IPS-20b (cell line): ENCODE data around the gene APOC1.
A peak's percentile ranks its signal among the peaks of the same experiment; 100 is the strongest.
"Not testable (repeated sequence)": the region's sequence is repeated elsewhere in the genome, so short reads cannot be mapped to it uniquely, and the experiment has no call there.

ENCODE experiments used
- H3K27ac ChIP-seq: one replicate; pipeline ENCODE4 v1.5.1; 2013; ENCODE audit warnings: low read length
- H3K27me3 ChIP-seq: 2 replicates; pipeline ENCODE4 v1.6.1; 2013; ENCODE audit warnings: mild to moderate bottlenecking, low read length, inconsistent platforms; ENCODE audit not compliant: insufficient read depth
- H3K36me3 ChIP-seq: 2 replicates; pipeline ENCODE4 v1.6.1; 2013; ENCODE audit warnings: low read depth, mild to moderate bottlenecking, inconsistent platforms, low read length, moderate library complexity; ENCODE audit not compliant: insufficient read depth
- H3K4me1 ChIP-seq: 2 replicates; pipeline ENCODE4 v1.6.1; 2013; ENCODE audit warnings: mild to moderate bottlenecking, control low read depth, inconsistent platforms, low read length, moderate library complexity; ENCODE audit not compliant: insufficient read depth
- H3K4me3 ChIP-seq: 2 replicates; pipeline ENCODE4 v1.5.1; 2013; ENCODE audit warnings: mild to moderate bottlenecking, low read length, inconsistent platforms
- H3K9ac ChIP-seq: 2 replicates; pipeline ENCODE4 v1.6.1; 2013; ENCODE audit warnings: low read depth, mild to moderate bottlenecking, inconsistent platforms, low read length, moderate library complexity
- H3K9me3 ChIP-seq: 2 replicates; pipeline ENCODE4 v1.6.1; 2013; ENCODE audit warnings: mild to moderate bottlenecking, low read depth, low read length, inconsistent platforms; ENCODE audit not compliant: insufficient read depth

The APOC1 gene

DNA sequence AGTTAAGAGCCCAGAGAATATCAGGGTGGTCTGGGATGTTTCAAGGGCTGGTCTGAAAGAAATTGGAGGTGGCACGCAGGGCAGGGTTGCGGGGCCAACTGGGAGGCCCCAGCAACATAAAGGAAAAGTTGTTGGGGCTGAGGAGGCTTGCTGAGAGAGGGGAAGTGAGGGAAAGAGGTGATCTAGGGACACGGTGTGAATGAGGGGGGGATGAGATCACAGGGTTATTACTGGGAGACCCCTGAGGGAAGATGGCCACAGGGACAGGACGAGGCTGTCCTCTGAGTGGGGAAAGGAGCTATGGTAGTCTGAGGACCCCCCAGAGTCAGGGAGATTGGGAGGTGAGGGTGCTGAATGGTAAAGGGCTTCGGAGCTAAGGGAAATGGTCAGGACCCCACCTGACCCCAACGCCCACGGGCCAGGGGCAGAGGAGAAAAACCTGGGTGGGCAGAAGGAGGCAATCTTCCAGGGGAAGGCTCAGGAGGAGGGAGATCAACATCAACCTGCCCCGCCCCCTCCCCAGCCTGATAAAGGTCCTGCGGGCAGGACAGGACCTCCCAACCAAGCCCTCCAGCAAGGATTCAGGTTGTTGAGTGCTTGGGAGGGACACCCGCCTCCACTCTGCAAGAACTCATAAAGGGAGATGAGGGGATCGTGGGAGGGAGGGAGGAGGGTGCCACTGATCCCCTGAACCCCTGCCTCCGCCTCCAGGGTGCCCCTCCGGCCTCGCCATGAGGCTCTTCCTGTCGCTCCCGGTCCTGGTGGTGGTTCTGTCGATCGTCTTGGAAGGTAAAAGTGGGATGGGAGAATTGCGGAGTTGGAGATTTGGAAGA is 12.1 kb downstream of the APOC1 start:
- peak overlapping the region; percentile 21; the same call in 1 of the 2 replicates for H3K4me3 ChIP-seq
- H3K27me3 ChIP-seq, H3K27ac ChIP-seq, H3K36me3 ChIP-seq, H3K4me1 ChIP-seq, H3K9me3 ChIP-seq, H3K9ac ChIP-seq: not testable (repeated sequence)

GRCh38 chr19:44927746-44928145 is 13.3 kb downstream of the APOC1 start:
- H3K27ac ChIP-seq: no peak overlapping the region
- no peaks in the 10 kb centered on the region for H3K9me3 ChIP-seq
- H3K27me3 ChIP-seq: peaks cover 7% of the 10 kb centered on the region; the same call in 1 of the 2 replicates
- no peak overlapping the region for H3K9ac ChIP-seq
- H3K4me1 ChIP-seq: no peaks in the 10 kb centered on the region
- no peaks in the 10 kb centered on the region for H3K36me3 ChIP-seq
- no peak overlapping the region for H3K4me3 ChIP-seq

- no peaks in the 10 kb centered on the region for H3K9me3 ChIP-seq
- no peak overlapping the region for H3K9ac ChIP-seq
- no peak overlapping the region for H3K4me3 ChIP-seq
- H3K4me1 ChIP-seq: no peaks in the 10 kb centered on the region
- H3K36me3 ChIP-seq: no peaks in the 10 kb centered on the region
- peaks cover 7% of the 10 kb centered on the region; the same call in 1 of the 2 replicates for H3K27me3 ChIP-seq
- H3K27ac ChIP-seq: no peak overlapping the region
These were observed 15.7 kb downstream of the APOC1 start for GRCh38 chr19:44930088-44930487.

DNA sequence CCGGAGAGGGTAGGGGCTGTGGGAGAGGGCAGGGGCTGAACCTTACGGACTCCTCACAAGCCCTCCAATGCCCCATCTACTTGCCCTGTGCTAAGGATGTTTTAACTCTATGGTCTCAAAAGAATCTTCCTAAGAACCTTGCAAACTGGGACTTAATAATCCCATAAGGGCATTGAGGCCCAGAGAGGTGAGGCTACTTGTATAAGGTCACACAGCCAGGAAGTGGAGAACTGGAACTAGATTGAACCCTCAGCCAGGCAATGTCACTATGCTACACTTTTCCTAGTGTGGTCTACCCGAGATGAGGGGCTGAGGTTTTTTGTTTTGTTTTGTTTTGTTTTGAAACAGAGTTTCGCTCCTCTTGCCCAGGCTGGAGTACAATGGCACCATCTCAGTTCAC is 17.1 kb downstream of the APOC1 start:
- Histone ChIP-seq H3K36me3 (no peaks in the 10 kb centered on the region), H3K27ac (no peak overlapping the region), H3K9ac (no peak overlapping the region), H3K9me3 (no peaks in the 10 kb centered on the region), H3K4me3 (no peak overlapping the region), H3K4me1 (no peaks in the 10 kb centered on the region), H3K27me3 (no peaks in the 10 kb centered on the region)

DNA sequence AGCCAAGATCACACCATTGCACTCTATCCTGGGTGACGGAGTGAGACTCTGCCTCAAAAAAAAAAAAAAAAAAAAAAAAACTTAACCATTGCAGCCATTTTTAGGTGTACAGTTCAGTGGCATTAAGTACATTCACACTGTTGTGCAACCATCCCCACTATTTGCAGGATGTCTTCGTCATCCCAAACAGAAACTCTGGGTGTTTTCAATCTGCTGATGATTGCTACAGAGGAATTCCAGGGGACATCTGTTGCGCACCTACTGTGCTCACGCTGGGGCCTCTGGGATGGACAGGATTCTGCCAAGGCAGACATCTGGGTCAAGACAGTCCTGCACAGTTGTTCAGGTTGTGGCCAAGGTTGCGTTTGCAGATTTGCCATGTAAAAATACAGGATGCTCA is 25.3 kb downstream of the APOC1 start:
- Histone ChIP-seq H3K4me3 (no peak overlapping the region), H3K27me3 (no peaks in the 10 kb centered on the region), H3K9me3 (no peaks in the 10 kb centered on the region), H3K36me3 (no peaks in the 10 kb centered on the region), H3K27ac (no peak overlapping the region), H3K9ac (no peak overlapping the region), H3K4me1 (no peaks in the 10 kb centered on the region)

- Histone ChIP-seq H3K4me1 (no peaks in the 10 kb centered on the region), H3K27ac (no peak within 1 kb of the TSS), H3K27me3 (no peaks in the 10 kb centered on the region), H3K36me3 (no peaks in the 10 kb centered on the region), H3K9ac (no peak within 1 kb of the TSS), H3K9me3 (no peaks in the 10 kb centered on the region), H3K4me3 (no peak within 1 kb of the TSS)
These were observed 27.7 kb downstream of the APOC1 start, which contains the start of gene APOC4 for GRCh38 chr19:44942067-44942571. APOC4 (plus strand) TSS chr19:44942237; CDS start chr19:44942278, 41 bp downstream.

- Histone ChIP-seq H3K9ac (no peak overlapping the region), H3K27me3 (no peaks in the 10 kb centered on the region), H3K9me3 (no peaks in the 10 kb centered on the region)
These were observed 29.4 kb downstream of the APOC1 start for GRCh38 chr19:44943801-44944249.

GRCh38 chr19:44947041-44947581 is 32.7 kb downstream of the APOC1 start:
- Histone ChIP-seq H3K9me3 (no peaks in the 10 kb centered on the region), H3K9ac (no peak overlapping the region), H3K4me1 (no peaks in the 10 kb centered on the region), H3K36me3 (no peaks in the 10 kb centered on the region), H3K27me3 (no peaks in the 10 kb centered on the region), H3K4me3 (no peak overlapping the region), H3K27ac (no peak overlapping the region)

More at GRCh38 chr19:44943801-44944249, 29.4 kb downstream of the APOC1 start:
- no peaks in the 10 kb centered on the region for H3K4me1 ChIP-seq
- H3K4me3 ChIP-seq: no peak overlapping the region
- no peak overlapping the region for H3K27ac ChIP-seq
- H3K36me3 ChIP-seq: no peaks in the 10 kb centered on the region

GRCh38 chr19:44948237-44948636 is 33.8 kb downstream of the APOC1 start:
- H3K36me3 ChIP-seq: no peaks in the 10 kb centered on the region
- H3K27ac ChIP-seq: no peak overlapping the region
- no peak overlapping the region for H3K4me3 ChIP-seq
- H3K9ac ChIP-seq: no peak overlapping the region
- no peaks in the 10 kb centered on the region for H3K9me3 ChIP-seq
- H3K27me3 ChIP-seq: no peaks in the 10 kb centered on the region
- H3K4me1 ChIP-seq: no peaks in the 10 kb centered on the region

GRCh38 chr19:44948763-44949374 is 34.5 kb downstream of the APOC1 start:
- Histone ChIP-seq H3K4me3 (no peak overlapping the region), H3K27me3 (no peaks in the 10 kb centered on the region)

DNA sequence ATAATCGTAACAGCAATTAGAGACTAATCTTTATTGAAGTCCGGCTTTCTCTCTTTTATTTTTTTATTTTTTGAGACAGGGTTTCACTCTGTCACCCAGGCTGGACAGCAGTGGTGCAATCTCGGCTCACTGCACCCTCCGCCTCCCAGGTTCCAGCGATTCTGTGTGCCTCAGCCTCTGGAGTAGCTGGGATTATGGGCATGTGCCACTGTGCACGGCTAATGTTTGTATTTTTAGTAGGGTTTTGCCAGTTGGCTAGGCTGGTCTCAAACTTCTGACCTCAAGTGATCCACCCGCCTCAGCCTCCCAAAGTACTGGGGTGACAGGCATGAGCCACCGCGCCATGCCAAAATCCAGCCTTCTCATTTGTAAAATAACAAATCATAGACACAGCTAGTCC is 35.1 kb downstream of the APOC1 start:
- Histone ChIP-seq H3K4me1 (0 out of 2 replicates have a peak, but pooled peaks cover 3% of the 10 kb centered on the region), H3K27me3 (no peaks in the 10 kb centered on the region), H3K9me3 (no peaks in the 10 kb centered on the region), H3K27ac (no peak overlapping the region), H3K4me3 (no peak overlapping the region), H3K36me3 (no peaks in the 10 kb centered on the region), H3K9ac (no peak overlapping the region)

More at GRCh38 chr19:44948763-44949374, 34.5 kb downstream of the APOC1 start:
- no peak overlapping the region for H3K27ac ChIP-seq
- H3K9me3 ChIP-seq: no peaks in the 10 kb centered on the region
- H3K9ac ChIP-seq: no peak overlapping the region
- H3K36me3 ChIP-seq: no peaks in the 10 kb centered on the region
- 0 out of 2 replicates have a peak, but pooled peaks cover 3% of the 10 kb centered on the region for H3K4me1 ChIP-seq
